Activated T-helper 1 cell treated with anti-CD3 and anti-CD28 coated beads, Interleukin-12 subunit alpha, Interleukin-12 subunit beta, Interleukin-2, Interleukin-4 antibody, amounts not matched to agents 30 ng/mL and 10 ng/mL and 1 ng/mL, durations not matched to agents 14 hours and 24 hours and 36 hours (primary cell): ENCODE measurements around the gene B3GAT1. TPM values are rescaled to one million over a fixed set of nuclear protein-coding genes. Genes with fewer than 3 reads are reported as not detected.

ENCODE experiments used
- DNase-seq: peaks from one replicate; pipeline ENCODE4 v3.0.0; 2021; ENCODE audit warnings: low spot score
- H3K27ac Mint-ChIP-seq: one replicate; pipeline ENCODE4 v1.8.0; 2021; ENCODE audit warnings: mild to moderate bottlenecking, mixed read lengths
- H3K27me3 Mint-ChIP-seq: one replicate; pipeline ENCODE4 v1.8.0; 2022; ENCODE audit warnings: mild to moderate bottlenecking, moderate library complexity, mixed read lengths; ENCODE audit not compliant: insufficient read depth
- H3K36me3 Mint-ChIP-seq: one replicate; pipeline ENCODE4 v1.8.0; 2021; ENCODE audit warnings: low read depth, mixed read lengths
- H3K4me1 Mint-ChIP-seq: one replicate; pipeline ENCODE4 v1.8.0; 2021; ENCODE audit warnings: low read depth, mixed read lengths
- H3K4me3 Mint-ChIP-seq: one replicate; pipeline ENCODE4 v1.8.0; 2021; ENCODE audit warnings: mild to moderate bottlenecking, moderate library complexity, mixed read lengths
- H3K9me3 Mint-ChIP-seq: one replicate; pipeline ENCODE4 v1.8.0; 2021; ENCODE audit warnings: mixed read lengths
- intact Hi-C: fragments of 100-400 bp; cut with micrococcal nuclease; formaldehyde crosslinking; loops from one replicate; pipeline ENCODE4 v1.15.1; 2024
- total RNA-seq: library from RNA; stranded (reverse); gene quantifications from 2 replicates; pipeline ENCODE4 v1.2.3, GENCODE V29; 2022

Gene B3GAT1
- total RNA-seq, 1 donor from 2014 or later, result 0.13 TPM

DNA sequence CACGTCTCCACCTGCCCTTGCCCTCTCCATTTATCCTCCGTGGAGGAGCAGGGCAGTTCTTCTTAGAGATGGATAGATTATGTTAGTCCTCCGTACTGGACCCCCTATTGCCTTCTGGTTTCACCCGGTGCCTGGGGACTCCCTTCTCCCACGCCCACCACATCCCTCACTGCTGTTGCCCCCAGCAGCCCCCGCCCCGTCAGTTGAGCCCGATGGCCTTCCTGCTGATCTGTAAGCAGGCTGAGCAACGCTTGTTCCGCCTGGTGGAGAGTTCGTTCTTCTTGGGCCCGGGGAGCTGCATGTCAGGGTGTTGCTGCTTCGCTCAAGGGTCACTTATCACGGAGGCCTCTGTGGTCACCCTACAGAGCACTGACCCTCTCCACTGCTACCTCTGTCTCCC, 34.2 kb downstream of the B3GAT1 start:
- no peak overlapping the region for H3K4me3 Mint-ChIP-seq
- intact Hi-C loops, result no loop called here
- H3K4me1 Mint-ChIP-seq, result no peaks in the 10 kb centered on the region
- H3K36me3 Mint-ChIP-seq, result no peaks in the 10 kb centered on the region
- H3K27me3 Mint-ChIP-seq, result peaks cover 3% of the 10 kb centered on the region
- DNase-seq, result no peak
- no peaks in the 10 kb centered on the region for H3K9me3 Mint-ChIP-seq
- H3K27ac Mint-ChIP-seq, result no peak overlapping the region

DNA sequence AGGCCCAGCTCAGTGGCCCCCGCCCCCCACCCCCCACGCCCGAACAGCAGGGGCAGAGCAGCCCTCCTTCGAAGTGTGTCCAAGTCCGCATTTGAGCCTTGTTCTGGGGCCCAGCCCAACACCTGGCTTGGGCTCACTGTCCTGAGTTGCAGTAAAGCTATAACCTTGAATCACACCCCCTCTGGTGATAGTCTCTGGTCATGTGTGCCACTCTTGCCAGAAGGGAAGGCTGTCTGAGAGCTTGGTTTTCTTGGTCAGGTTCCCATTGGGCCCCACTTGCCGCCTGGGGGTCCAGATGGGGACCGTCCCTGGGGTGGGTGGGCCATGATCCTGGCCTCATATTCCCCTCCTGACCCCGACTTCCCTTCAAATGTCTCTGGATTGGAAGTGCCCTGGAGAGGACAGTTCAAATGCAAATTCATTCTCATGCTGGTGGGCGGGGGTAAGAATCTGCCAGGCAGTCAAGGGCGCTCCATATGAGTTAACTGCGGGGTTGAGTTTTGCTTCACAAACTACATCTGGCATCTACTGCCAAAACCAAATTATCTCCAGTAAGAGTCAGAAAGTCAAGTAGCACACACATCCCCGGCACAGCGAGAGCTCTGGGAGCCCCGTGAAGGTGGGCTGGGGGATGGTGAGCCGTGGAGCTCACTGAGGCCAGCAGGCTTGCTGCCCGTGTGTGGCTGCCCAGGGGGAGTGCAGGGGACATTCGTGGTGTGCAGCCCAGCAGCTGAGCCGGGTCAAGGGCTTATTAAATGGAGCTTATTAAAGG, 35.7 kb downstream of the B3GAT1 start:
- no peaks in the 10 kb centered on the region for H3K36me3 Mint-ChIP-seq
- intact Hi-C loops, result no loop called here
- DNase-seq, result no peak
- H3K4me1 Mint-ChIP-seq, result no peaks in the 10 kb centered on the region
- no peak overlapping the region for H3K27ac Mint-ChIP-seq
- H3K4me3 Mint-ChIP-seq, result no peak overlapping the region
- H3K27me3 Mint-ChIP-seq, result peaks cover 3% of the 10 kb centered on the region
- H3K9me3 Mint-ChIP-seq, result no peaks in the 10 kb centered on the region

DNA sequence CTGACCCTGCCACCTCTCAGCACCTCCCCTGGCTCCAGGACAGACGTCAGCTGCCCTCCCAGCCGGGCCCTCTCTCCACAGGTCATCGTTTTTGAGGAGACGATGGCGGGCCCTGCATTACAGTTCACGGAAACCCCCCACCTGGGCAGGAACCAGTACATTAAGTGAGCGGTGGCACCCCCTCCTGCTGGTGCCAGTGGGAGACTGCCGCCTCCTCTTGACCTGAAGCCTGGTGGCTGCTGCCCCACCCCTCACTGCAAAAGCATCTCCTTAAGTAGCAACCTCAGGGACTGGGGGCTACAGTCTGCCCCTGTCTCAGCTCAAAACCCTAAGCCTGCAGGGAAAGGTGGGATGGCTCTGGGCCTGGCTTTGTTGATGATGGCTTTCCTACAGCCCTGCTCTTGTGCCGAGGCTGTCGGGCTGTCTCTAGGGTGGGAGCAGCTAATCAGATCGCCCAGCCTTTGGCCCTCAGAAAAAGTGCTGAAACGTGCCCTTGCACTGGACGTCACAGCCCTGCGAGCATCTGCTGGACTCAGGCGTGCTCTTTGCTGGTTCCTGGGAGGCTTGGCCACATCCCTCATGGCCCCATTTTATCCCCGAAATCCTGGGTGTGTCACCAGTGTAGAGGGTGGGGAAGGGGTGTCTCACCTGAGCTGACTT, 37.0 kb downstream of the B3GAT1 start:
- Mint-ChIP-seq H3K27me3 (peaks cover 3% of the 10 kb centered on the region), H3K9me3 (no peaks in the 10 kb centered on the region), H3K27ac (no peak overlapping the region), H3K4me3 (no peak overlapping the region), H3K36me3 (no peaks in the 10 kb centered on the region), H3K4me1 (no peaks in the 10 kb centered on the region)
- intact Hi-C loops, result no loop called here
- DNase-seq, result no peak

DNA sequence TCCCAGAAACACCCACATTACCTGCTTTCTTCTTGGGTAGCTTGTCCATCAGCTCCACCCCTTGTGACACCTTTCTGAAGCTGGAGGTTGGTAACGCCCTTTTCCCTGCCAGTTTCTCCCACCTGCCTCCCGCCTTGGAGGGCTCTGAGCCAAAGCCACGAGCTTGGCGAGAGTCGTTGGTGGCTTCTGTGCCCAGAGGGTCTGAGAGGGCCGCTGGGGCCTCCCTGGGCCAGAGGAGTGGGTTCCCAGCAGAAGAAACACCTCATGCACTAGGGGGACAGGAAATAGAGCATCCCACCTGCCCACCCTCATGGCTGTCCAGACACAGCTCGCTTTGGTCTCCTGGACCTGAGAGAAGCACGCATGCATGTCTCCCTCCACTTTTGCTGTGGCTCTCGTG, 37.9 kb downstream of the B3GAT1 start:
- H3K4me3 Mint-ChIP-seq, result no peak overlapping the region
- no peak overlapping the region for H3K27ac Mint-ChIP-seq
- no peaks in the 10 kb centered on the region for H3K4me1 Mint-ChIP-seq
- no peak for DNase-seq
- no peaks in the 10 kb centered on the region for H3K27me3 Mint-ChIP-seq
- H3K9me3 Mint-ChIP-seq, result no peaks in the 10 kb centered on the region
- H3K36me3 Mint-ChIP-seq, result no peaks in the 10 kb centered on the region
- intact Hi-C loops, result no loop called here

DNA sequence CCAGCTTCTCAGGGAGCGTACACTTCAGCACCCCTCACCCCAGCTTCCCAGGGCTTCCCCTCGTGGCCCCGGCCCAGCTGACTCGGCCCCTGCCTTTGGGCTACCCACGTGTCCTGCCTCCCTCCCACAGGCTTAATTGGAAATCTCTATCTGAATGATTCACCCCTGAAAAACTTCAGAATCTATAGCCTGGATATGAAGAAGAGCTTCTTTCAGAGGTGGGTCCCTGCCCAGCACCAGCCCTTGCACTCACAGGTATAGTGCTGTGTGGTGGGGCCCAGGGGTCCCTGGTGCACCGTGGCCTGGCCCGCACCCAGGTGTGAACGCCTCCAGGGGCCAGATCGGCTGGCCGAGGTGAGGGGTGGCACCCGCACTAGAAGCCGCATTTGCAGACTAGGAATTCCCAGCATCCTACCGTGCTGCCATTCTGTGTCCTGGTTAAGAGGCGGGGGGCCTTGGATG, 38.4 kb downstream of the B3GAT1 start:
- Mint-ChIP-seq H3K27me3 (no peaks in the 10 kb centered on the region), H3K9me3 (no peaks in the 10 kb centered on the region), H3K4me3 (no peak overlapping the region), H3K36me3 (no peaks in the 10 kb centered on the region), H3K4me1 (no peaks in the 10 kb centered on the region), H3K27ac (no peak overlapping the region)
- intact Hi-C loops, result no loop called here
- no peak for DNase-seq

DNA sequence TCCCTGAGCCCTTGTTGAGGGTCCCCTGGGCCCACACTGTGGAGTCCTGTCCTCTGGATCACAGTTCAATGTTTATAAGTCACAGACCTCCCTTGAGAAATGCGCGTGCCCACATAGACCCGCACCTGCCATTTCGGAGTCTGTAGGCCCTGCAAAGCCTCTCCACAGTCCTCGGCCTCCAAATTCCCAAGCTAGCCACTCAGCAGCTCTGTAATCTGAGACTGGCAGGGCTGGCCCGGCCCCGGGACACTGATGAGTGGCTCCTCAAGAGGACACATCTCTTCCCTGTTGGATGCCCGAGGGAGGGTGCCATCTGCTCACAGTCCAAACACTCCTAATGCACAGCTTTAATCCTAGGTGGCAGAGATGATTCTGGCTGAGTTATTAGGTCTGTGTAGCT, 39.1 kb downstream of the B3GAT1 start:
- Mint-ChIP-seq H3K4me3 (no peak overlapping the region), H3K27me3 (no peaks in the 10 kb centered on the region), H3K4me1 (no peaks in the 10 kb centered on the region), H3K9me3 (no peaks in the 10 kb centered on the region), H3K36me3 (no peaks in the 10 kb centered on the region), H3K27ac (no peak overlapping the region)
- DNase-seq, result no peak
- intact Hi-C loops, result no loop called here

DNA sequence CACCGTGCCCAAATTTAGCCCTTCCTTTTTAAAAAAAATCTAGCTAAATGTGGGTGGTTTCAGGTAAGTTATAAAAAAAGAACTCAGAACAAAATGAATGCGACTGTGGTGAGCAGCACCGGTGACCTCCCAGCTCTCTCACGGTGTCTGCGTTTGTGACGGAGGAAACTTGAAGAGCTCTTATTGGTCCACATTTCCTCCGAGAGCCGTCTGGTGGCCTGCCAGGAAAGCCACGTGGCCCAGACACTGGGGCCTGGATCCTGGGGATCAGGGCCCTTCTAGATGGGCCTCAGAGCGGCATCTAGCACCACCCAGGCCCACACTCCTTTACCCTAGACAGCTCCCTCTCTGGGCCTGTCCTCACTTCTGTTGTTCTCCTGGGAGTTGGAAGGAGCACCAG, 39.5 kb downstream of the B3GAT1 start:
- DNase-seq, result no peak
- intact Hi-C loops, result no loop called here
- Mint-ChIP-seq H3K4me1 (no peaks in the 10 kb centered on the region), H3K9me3 (no peaks in the 10 kb centered on the region), H3K27me3 (no peaks in the 10 kb centered on the region), H3K36me3 (no peaks in the 10 kb centered on the region), H3K4me3 (no peak overlapping the region), H3K27ac (no peak overlapping the region)

DNA sequence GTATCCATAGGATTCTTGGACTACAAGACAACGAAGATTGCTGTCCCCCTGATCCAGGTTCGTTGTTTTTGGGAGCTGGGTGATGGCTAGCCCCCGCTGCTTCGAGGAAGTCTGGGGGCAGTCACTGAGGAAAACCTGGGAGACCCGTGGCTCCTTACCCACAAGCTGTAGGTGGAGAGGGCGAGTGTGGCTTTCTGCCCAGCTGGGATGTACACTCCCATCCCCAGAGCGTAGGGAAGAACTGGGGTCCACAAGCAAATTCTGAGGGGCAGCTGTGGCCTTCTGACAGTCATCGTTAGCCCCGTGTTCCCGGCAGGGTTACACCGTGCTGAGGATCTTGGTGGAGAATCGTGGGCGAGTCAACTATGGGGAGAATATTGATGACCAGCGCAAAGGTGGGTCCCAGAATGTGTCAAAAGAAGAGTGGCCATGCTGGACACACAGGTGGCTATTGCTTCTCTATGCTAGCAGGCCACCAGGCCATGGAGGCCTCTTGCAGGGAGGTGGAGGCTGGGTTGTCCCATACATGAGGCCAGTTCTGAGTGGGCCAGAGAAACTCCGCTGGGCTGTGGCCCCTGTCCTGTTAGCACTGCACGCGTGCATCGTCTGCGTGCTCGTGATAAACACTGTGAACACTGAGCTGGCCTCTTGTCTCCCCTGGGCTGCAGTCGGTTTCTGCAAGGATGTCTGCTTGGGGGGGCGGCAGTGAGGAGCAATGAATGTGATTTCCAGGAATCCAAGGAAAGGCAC, 40.4 kb downstream of the B3GAT1 start:
- Mint-ChIP-seq H3K36me3 (no peaks in the 10 kb centered on the region), H3K27ac (no peak overlapping the region), H3K4me3 (no peak overlapping the region), H3K9me3 (no peaks in the 10 kb centered on the region), H3K27me3 (peaks cover 2% of the 10 kb centered on the region), H3K4me1 (no peaks in the 10 kb centered on the region)
- no peak for DNase-seq
- intact Hi-C loops, result no loop called here

DNA sequence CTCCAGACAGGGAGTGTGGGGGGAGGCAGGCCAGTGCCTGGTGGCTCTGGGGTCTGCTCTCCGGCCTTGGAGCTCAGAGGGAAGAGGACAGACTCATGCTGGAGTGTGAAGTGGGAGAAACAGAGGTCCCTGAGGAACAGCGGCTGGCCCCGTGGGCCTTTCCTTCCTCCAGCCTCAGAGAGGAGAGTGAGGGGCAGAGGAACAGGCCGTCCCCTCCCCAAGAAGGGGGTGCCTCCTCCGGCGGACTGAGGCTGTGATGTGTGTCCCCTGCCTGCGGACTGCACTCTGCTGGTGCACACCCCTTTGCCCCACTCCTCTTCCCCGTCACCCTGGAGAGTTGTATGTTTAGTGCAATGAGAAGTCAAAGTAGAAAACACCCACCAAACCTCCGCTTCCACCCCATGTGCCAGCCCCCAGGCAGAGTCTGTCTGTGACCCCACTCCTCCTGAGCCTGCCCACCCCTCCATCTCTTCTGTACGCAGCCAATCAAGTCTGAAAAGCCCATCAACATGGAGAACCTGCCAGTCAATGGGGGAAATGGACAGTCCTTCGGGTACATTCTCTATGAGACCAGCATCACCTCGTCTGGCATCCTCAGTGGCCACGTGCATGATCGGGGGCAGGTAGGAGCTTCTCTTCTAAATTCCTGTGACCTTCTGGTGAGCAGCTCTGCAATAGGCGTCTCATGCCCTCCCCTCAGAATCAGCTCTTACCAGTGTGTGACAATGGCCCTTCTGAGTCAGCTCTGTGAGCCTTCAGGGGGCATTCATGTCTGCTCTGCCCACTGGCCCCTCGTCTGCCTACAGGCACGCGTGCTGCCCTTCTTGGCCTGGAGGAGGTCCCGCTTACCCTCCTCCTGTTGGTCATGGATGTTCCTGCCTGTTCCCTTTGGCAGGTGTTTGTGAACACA, 41.3 kb downstream of the B3GAT1 start:
- no peaks in the 10 kb centered on the region for H3K36me3 Mint-ChIP-seq
- H3K4me1 Mint-ChIP-seq, result no peaks in the 10 kb centered on the region
- H3K27ac Mint-ChIP-seq, result no peak overlapping the region
- intact Hi-C loops, result no loop called here
- H3K27me3 Mint-ChIP-seq, result peaks cover 2% of the 10 kb centered on the region
- no peak for DNase-seq
- no peaks in the 10 kb centered on the region for H3K9me3 Mint-ChIP-seq
- H3K4me3 Mint-ChIP-seq, result no peak overlapping the region

DNA sequence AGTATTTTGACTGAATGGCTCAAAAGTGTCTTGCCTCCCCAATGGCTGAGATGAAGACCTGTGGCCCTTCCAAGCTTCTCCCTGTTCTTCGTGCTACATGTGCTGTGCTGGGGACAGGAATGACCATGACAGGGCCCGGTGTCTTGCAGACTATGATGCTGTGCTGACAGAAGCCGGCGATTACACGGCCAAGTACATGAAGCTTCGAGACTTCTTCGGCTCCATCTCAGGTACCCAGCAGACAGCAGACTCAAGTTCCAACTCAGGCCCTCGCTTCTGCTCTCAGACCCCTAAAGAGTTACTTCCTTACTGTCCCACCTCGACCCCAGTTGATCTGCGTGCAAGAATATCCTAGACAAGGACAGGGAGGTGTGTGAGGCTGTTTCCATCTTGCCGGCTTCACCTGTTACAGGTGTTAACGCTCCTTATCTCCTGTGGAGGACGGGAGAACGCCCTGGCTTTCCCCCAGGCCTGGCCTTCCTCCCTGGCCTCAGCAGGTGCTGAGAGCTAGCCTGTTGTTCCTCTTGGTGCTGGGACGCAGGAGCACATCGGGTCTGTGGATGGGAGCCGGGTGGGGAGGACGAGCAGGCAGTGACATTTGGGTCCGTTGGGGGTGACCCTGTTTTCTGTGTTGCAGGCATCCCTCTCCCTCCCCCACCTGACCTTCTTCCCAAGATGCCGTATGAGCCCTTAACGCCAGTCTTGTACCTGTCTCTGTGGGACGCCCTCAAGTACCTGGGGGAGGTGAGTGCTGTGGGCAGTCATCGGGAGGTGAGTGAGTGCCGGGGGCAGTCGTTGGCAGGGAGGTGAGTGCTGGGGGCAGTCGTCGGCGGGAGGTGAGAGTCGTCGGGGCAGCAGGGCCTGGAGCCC, 42.2 kb downstream of the B3GAT1 start:
- intact Hi-C loops, result loop anchor here (10.0 kb wide), 1 partner anchor 495 kb away; no protein-coding TSS in a partner anchor
- H3K9me3 Mint-ChIP-seq, result no peaks in the 10 kb centered on the region
- H3K27me3 Mint-ChIP-seq, result peaks cover 2% of the 10 kb centered on the region
- no peak overlapping the region for H3K4me3 Mint-ChIP-seq
- H3K36me3 Mint-ChIP-seq, result no peaks in the 10 kb centered on the region
- H3K27ac Mint-ChIP-seq, result no peak overlapping the region
- no peak for DNase-seq
- H3K4me1 Mint-ChIP-seq, result no peaks in the 10 kb centered on the region

DNA sequence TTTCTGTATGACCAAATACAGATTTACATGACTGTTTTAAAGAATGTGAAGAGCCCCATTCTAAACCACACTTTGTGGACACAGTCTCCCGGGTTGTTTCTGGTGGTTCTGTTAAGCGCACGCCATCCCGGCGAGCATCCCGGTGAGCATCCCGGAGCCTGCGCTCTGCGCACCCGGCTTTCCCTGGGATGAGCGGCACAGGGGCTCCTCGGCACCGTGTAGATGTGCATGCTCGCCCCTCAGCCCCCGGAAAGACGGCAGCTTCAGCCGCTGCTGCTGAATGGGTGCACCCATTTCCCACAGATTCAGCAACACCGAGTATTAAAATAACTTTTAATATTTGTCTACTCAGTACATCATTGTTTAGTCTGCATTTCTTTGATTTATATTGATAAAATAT, 44.3 kb downstream of the B3GAT1 start:
- no peaks in the 10 kb centered on the region for H3K36me3 Mint-ChIP-seq
- peaks cover 2% of the 10 kb centered on the region for H3K27me3 Mint-ChIP-seq
- intact Hi-C loops, result loop anchor here (10.0 kb wide), 1 partner anchor 497 kb away; no protein-coding TSS in a partner anchor
- H3K9me3 Mint-ChIP-seq, result no peaks in the 10 kb centered on the region
- no peak for DNase-seq
- no peak overlapping the region for H3K27ac Mint-ChIP-seq
- H3K4me3 Mint-ChIP-seq, result no peak overlapping the region
- no peaks in the 10 kb centered on the region for H3K4me1 Mint-ChIP-seq

DNA sequence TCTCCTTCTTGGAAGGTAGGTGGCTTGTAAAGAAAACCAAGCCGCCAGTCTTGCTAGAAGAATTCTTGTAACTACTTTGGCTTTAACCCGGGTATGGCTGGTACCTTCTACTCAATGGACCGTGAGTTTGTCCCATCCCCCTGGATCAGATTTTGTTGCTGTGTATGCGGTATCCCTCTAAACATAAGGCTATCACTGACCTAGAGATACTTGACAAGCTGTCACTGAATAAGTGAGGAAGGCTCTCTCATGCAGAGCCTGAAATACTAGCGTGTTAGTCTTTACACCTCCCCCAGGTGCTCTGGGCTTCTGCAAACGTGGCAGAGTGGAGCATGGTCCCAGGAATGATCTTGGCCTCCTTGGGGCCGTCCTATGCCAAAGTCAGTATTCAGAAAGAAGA, 45.8 kb downstream of the B3GAT1 start:
- Mint-ChIP-seq H3K27me3 (peaks cover 2% of the 10 kb centered on the region), H3K9me3 (no peaks in the 10 kb centered on the region), H3K4me1 (peaks cover 9% of the 10 kb centered on the region), H3K27ac (no peak overlapping the region), H3K4me3 (no peak overlapping the region), H3K36me3 (no peaks in the 10 kb centered on the region)
- intact Hi-C loops, result loop anchor here (10.0 kb wide), 1 partner anchor 499 kb away; no protein-coding TSS in a partner anchor
- no peak for DNase-seq
